HepG2 (cell line): ENCODE measurements around the gene CNPY1.

ENCODE experiments used
- KLF9 ChIP-seq: IDR thresholded peaks from 2 replicates; pipeline ENCODE4 v1.6.1; 2016; ENCODE audit warnings: low read depth
- TF ChIP-seq, protein P1 (sequence below): sonication (generic); formaldehyde crosslinking; IDR thresholded peaks from 2 replicates; pipeline ENCODE4 v1.5.0; 2020; ENCODE audit warnings: mild to moderate bottlenecking, missing genetic modification reagents, moderate library complexity

DNA sequence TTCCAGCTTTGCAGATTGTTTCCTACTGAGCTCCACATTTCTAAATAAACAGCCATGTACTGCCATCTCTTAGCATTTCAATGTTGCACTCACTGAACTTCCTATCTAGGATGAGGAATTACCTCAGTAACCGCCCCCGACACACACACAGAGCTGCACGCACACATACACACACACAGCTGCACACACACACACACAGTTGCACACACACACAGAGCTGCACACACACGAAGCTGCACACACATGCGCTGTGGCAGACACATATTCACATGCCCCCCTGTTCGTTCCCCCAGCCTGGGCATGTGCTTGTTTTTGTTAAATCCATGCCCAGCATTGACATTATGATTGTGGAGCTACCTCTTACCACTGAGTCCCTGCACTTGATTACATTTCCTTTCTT is 39.6 kb upstream of the CNPY1 start:
- TF ChIP-seq KLF9 (CRISPR knock-in tag), result no peak
- TF ChIP-seq, protein P1, sequence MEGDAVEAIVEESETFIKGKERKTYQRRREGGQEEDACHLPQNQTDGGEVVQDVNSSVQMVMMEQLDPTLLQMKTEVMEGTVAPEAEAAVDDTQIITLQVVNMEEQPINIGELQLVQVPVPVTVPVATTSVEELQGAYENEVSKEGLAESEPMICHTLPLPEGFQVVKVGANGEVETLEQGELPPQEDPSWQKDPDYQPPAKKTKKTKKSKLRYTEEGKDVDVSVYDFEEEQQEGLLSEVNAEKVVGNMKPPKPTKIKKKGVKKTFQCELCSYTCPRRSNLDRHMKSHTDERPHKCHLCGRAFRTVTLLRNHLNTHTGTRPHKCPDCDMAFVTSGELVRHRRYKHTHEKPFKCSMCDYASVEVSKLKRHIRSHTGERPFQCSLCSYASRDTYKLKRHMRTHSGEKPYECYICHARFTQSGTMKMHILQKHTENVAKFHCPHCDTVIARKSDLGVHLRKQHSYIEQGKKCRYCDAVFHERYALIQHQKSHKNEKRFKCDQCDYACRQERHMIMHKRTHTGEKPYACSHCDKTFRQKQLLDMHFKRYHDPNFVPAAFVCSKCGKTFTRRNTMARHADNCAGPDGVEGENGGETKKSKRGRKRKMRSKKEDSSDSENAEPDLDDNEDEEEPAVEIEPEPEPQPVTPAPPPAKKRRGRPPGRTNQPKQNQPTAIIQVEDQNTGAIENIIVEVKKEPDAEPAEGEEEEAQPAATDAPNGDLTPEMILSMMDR (CRISPR knock-in tag), result no peak
